Measurements from ENCODE around the gene MAT1A. TPM values are rescaled to one million over a fixed set of nuclear protein-coding genes. Genes with fewer than 3 reads are reported as not detected.

The MAT1A gene
- total RNA-seq, 1 donor from 2014 or later = not detected

Other genes starting within 250 kb of the MAT1A start
- gene TMEM254, start 211.0 kb downstream of the MAT1A start, total RNA-seq = 4.9 and 7.3 TPM in 2 replicates
- gene PLAC9, start 156.9 kb downstream of the MAT1A start, total RNA-seq = 0.60 and 0.68 TPM in 2 replicates
- gene ANXA11, start 84.1 kb downstream of the MAT1A start, total RNA-seq = 33.7 and 54.9 TPM in 2 replicates
- not detected in 2 replicates for gene DYDC1, start 67.1 kb upstream of the MAT1A start, total RNA-seq
- not detected in 2 replicates for gene DYDC2, start 67.1 kb upstream of the MAT1A start, total RNA-seq
- gene PRXL2A, start 118.9 kb upstream of the MAT1A start, total RNA-seq = 343 and 346 TPM in 2 replicates
- 91.0 and 148 TPM in 2 replicates for gene TSPAN14, start 164.7 kb upstream of the MAT1A start, total RNA-seq
- 0.05 and 0.34 TPM in 2 replicates for gene SH2D4B, start 248.2 kb upstream of the MAT1A start, total RNA-seq